Measurements from ENCODE around the gene SEMA4G. TPM values are rescaled to one million over a fixed set of nuclear protein-coding genes. Genes with fewer than 3 reads are reported as not detected.

SEMA4G gene, protein sequence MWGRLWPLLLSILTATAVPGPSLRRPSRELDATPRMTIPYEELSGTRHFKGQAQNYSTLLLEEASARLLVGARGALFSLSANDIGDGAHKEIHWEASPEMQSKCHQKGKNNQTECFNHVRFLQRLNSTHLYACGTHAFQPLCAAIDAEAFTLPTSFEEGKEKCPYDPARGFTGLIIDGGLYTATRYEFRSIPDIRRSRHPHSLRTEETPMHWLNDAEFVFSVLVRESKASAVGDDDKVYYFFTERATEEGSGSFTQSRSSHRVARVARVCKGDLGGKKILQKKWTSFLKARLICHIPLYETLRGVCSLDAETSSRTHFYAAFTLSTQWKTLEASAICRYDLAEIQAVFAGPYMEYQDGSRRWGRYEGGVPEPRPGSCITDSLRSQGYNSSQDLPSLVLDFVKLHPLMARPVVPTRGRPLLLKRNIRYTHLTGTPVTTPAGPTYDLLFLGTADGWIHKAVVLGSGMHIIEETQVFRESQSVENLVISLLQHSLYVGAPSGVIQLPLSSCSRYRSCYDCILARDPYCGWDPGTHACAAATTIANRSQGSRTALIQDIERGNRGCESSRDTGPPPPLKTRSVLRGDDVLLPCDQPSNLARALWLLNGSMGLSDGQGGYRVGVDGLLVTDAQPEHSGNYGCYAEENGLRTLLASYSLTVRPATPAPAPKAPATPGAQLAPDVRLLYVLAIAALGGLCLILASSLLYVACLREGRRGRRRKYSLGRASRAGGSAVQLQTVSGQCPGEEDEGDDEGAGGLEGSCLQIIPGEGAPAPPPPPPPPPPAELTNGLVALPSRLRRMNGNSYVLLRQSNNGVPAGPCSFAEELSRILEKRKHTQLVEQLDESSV
- total RNA-seq (1 to 10 TPM; 1.1 to 1.6 TPM), total RNA-seq (0 to 1.5 (median 0.33) reads per million in 172 experiments)
- 2.4 TPM for polyA plus RNA-seq (2013, experiment 1 of 2)
- polyA plus RNA-seq (2013, experiment 2 of 2): 2.2 TPM

DNA sequence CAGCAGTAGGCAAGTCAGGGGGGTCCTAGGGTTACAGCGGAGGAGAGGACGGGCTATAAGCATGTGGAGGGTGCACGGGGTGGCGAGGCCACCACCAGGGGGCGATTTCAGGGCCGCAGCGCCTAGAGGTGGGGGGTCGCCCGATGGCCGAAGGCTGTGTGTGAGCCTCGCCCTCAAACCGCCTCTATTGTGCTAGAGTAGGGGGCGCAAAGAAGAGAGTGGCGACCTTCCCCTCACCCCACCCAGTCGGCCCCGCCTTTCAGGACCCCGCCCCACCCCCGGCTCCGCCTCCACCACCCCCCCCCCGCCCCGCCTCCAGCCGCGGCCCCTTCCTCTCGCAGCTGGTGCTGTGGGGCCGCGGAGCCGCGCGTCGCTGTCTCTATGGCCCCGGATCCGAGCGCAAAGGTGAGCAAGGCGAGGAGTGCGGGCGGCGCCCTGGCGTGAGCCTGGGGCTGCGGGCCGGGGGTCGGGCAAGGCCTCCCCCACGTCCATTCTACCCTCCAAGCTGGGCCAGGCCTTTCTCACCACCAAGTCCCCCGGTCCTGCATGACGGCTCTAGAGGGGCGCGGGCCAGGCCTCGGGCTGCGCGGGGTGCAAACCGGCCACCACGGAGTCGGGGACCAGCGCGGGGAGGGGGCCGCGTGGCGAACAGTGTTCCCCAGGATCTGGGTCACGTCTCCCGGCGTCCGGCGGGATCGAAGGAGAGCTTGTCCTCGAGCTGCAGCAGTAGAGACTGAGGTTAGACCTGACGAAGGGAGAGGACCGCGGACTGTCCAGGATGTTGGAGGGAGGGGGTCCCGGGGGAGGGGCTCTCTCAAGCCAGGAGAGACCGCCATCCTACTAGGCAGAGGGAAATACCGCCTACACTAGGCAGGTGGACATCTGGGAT lies at the start of gene SEMA4G:
Gene SEMA4G, plus strand, starts transcription at position 318 of the 889 bp plus-strand sequence. CDS start 3,409 bp downstream, outside the sequence.
- H3K4me3 Mint-ChIP-seq: peak within 1 kb of the TSS; percentile 76
- POLR2A ChIA-PET: interaction anchor here (0.6 to 1.1 kb wide), 2 partner anchors 14 to 16 kb away, joined by 3 read pairs; no protein-coding TSS in a partner anchor
- no peak within 1 kb of the TSS for H3K27ac ChIP-seq (ENCODE audit: low read depth in 1 of 2, low read length in 2 of 2)
- no peaks in the 10 kb centered on the region for H3K9me3 ChIP-seq (ENCODE audit: control insufficient read depth in 1 of 2, insufficient read depth in 1 of 2, low read length in 2 of 2)
- ATAC-seq (ENCODE audit: poor library complexity): peak; percentile 77
- H3K4me1 Mint-ChIP-seq (ENCODE audit: low read depth): peaks cover 21% of the 10 kb centered on the region
- DNase-seq: peak; percentile 14 to 73 (median 36)
- CTCF ChIA-PET: interaction anchor here (0.7 to 1.4 kb wide), 3 partner anchors 50 to 81 kb away, joined by 3 read pairs; no protein-coding TSS in a partner anchor
- H3K27ac Mint-ChIP-seq: no peak within 1 kb of the TSS
- TF ChIP-seq, protein P1, sequence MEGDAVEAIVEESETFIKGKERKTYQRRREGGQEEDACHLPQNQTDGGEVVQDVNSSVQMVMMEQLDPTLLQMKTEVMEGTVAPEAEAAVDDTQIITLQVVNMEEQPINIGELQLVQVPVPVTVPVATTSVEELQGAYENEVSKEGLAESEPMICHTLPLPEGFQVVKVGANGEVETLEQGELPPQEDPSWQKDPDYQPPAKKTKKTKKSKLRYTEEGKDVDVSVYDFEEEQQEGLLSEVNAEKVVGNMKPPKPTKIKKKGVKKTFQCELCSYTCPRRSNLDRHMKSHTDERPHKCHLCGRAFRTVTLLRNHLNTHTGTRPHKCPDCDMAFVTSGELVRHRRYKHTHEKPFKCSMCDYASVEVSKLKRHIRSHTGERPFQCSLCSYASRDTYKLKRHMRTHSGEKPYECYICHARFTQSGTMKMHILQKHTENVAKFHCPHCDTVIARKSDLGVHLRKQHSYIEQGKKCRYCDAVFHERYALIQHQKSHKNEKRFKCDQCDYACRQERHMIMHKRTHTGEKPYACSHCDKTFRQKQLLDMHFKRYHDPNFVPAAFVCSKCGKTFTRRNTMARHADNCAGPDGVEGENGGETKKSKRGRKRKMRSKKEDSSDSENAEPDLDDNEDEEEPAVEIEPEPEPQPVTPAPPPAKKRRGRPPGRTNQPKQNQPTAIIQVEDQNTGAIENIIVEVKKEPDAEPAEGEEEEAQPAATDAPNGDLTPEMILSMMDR (IDR thresholded peaks at IDR 0.05): peak; percentile 67
- intact Hi-C loops (cut with DNase I, micrococcal nuclease): loop anchor here (1.0 to 2.0 kb wide), 3 partner anchors 21 to 45 kb away; no protein-coding TSS in a partner anchor
- no peaks in the 10 kb centered on the region for H3K36me3 ChIP-seq (ENCODE audit: insufficient read depth, low read length)
- H3K36me3 Mint-ChIP-seq (ENCODE audit: low read depth): peaks cover 8% of the 10 kb centered on the region
- no peaks in the 10 kb centered on the region for H3K27me3 Mint-ChIP-seq
- H3K27me3 ChIP-seq (ENCODE audit: control insufficient read depth in 1 of 2, insufficient read depth in 2 of 2, low read length in 2 of 2): no peaks in the 10 kb centered on the region
- H3K4me3 ChIP-seq (ENCODE audit: low read length): peak within 1 kb of the TSS; percentile 46
- H3K9me3 Mint-ChIP-seq: no peaks in the 10 kb centered on the region
- H3K4me1 ChIP-seq (ENCODE audit: insufficient read depth, low read length): peaks cover 20% of the 10 kb centered on the region

DNA sequence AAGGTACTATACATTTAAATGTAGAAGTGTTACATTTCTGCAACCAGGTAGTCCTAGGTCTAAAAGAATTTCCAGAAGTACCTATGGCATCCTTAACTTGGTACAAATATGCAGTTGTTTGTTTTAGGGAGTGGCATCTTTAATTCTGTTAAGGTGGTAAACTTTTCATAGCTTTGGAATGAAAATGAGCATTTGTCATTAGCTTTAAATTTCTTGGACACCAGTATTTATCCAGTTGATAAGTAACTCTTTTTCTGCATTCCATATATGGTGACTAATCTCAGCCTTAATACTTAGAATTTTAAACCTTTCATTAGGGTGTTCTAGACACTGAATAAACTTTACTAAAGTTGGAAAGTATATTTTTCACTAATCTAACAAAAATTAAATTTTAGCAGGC lies 45.7 kb upstream of the SEMA4G start:
- Histone ChIP-seq H3K27ac (ENCODE audit: low read depth in 1 of 2, low read length in 2 of 2) (no peak overlapping the region), H3K36me3 (ENCODE audit: insufficient read depth, low read length) (peaks cover 72% of the 10 kb centered on the region), H3K4me1 (ENCODE audit: insufficient read depth, low read length) (no peaks in the 10 kb centered on the region), H3K9me3 (ENCODE audit: control insufficient read depth in 1 of 2, insufficient read depth in 1 of 2, low read length in 2 of 2) (no peaks in the 10 kb centered on the region), H3K27me3 (ENCODE audit: control insufficient read depth in 1 of 2, insufficient read depth in 2 of 2, low read length in 2 of 2) (no peaks in the 10 kb centered on the region), H3K4me3 (ENCODE audit: low read length) (no peak overlapping the region)
- no peak for ATAC-seq (ENCODE audit: poor library complexity)
- H3K4me1 Mint-ChIP-seq (ENCODE audit: low read depth): peaks cover 14% of the 10 kb centered on the region
- ChIA-PET POLR2A (interaction anchor here (0.5 to 1.0 kb wide), 2 partner anchors 9 to 527 kb away, joined by 3 read pairs; no protein-coding TSS in a partner anchor), CTCF (no interaction called here)
- intact Hi-C loops (cut with DNase I, micrococcal nuclease): no loop called here
- H3K36me3 Mint-ChIP-seq (ENCODE audit: low read depth): peaks cover 83% of the 10 kb centered on the region
- H3K4me3 Mint-ChIP-seq: no peak overlapping the region
- no peak overlapping the region for H3K27ac Mint-ChIP-seq
- H3K27me3 Mint-ChIP-seq: no peaks in the 10 kb centered on the region
- TF ChIP-seq, protein P1 (IDR thresholded peaks at IDR 0.05): no peak
- no peaks in the 10 kb centered on the region for H3K9me3 Mint-ChIP-seq
- no peak for DNase-seq

DNA sequence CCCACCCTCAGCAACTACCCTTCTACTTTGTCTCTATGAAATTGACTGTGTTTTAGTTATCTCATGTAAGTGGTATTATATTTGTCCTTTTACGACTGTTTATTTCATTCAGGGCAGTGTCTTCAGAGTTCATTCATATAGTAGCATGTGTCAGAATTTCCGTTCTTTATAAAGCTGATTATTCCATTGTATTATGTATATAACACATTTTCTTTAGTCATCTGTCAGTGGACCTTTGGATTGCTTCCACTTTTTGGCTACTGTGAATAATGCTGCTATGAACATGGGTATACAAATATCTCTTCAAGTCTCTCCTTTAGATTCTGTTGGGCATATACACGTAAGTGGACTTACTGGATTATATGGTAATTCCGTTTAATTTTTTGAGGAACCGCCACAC lies 42.0 kb upstream of the SEMA4G start:
- CTCF ChIA-PET: no interaction called here

More for the DNA sequence above, 42.0 kb upstream of the SEMA4G start:
- ATAC-seq (ENCODE audit: poor library complexity): no peak
- H3K27ac ChIP-seq (ENCODE audit: low read depth in 1 of 2, low read length in 2 of 2): no peak overlapping the region
- H3K4me3 Mint-ChIP-seq: no peak overlapping the region
- no peak for DNase-seq
- H3K4me1 ChIP-seq (ENCODE audit: insufficient read depth, low read length): no peaks in the 10 kb centered on the region
- no peaks in the 10 kb centered on the region for H3K9me3 Mint-ChIP-seq
- intact Hi-C loops (cut with DNase I, micrococcal nuclease): no loop called here
- POLR2A ChIA-PET: no interaction called here
- H3K4me1 Mint-ChIP-seq (ENCODE audit: low read depth): peaks cover 14% of the 10 kb centered on the region
- H3K36me3 Mint-ChIP-seq (ENCODE audit: low read depth): peaks cover 94% of the 10 kb centered on the region
- H3K9me3 ChIP-seq (ENCODE audit: control insufficient read depth in 1 of 2, insufficient read depth in 1 of 2, low read length in 2 of 2): no peaks in the 10 kb centered on the region
- no peak overlapping the region for H3K27ac Mint-ChIP-seq
- H3K4me3 ChIP-seq (ENCODE audit: low read length): no peak overlapping the region
- no peaks in the 10 kb centered on the region for H3K27me3 Mint-ChIP-seq
- TF ChIP-seq, protein P1 (IDR thresholded peaks at IDR 0.05): no peak
- H3K36me3 ChIP-seq (ENCODE audit: insufficient read depth, low read length): peaks cover 84% of the 10 kb centered on the region
- no peaks in the 10 kb centered on the region for H3K27me3 ChIP-seq (ENCODE audit: control insufficient read depth in 1 of 2, insufficient read depth in 2 of 2, low read length in 2 of 2)

All from CD4-positive, alpha-beta T cell (primary cell).